ENCODE results near the gene TRABD2A. TPM values are rescaled to one million over a fixed set of nuclear protein-coding genes. Genes with fewer than 3 reads are reported as not detected.

TRABD2A gene
- total RNA-seq, 1 experiment from 2014 or later: 4.6 TPM

- TF ChIP-seq TCF7L2 (IDR thresholded peaks at IDR 0.05; ENCODE audit: borderline replicate concordance, extremely low read depth, insufficient read depth, insufficient read length) (no peak), SIN3A (IDR thresholded peaks at IDR 0.05; ENCODE audit: low read depth) (no peak), CEBPB (IDR thresholded peaks at IDR 0.05; ENCODE audit: low read depth) (no peak), SP1 (IDR thresholded peaks at IDR 0.05; ENCODE audit: low read depth) (no peak), EZH2 (IDR thresholded peaks at IDR 0.05) (no peak), JUND (IDR thresholded peaks at IDR 0.05) (no peak), ZNF274 (IDR thresholded peaks at IDR 0.05; ENCODE audit: low read depth, low read length) (no peak)
Observed at GRCh38 chr2:84911135-84911678, 30.3 kb upstream of the TRABD2A start (continued).

- H3K36me3 ChIP-seq (ENCODE audit: control insufficient read depth in 1 of 2, insufficient read depth in 2 of 2, low read length in 2 of 2): peaks cover 3 to 9% of the 10 kb centered on the region in 2 experiments; a peak in 3 of 4 replicates
- CTCF ChIA-PET: interaction anchor here (3.8 kb wide), 1 partner anchor 17 kb away, joined by 21 read pairs; no protein-coding TSS in a partner anchor
- no peak for TF ChIP-seq EGR1 (IDR thresholded peaks at IDR 0.05; ENCODE audit: low read depth)
- no peak for TF ChIP-seq ZFX (IDR thresholded peaks at IDR 0.05)
- no peak for TF ChIP-seq CBX3 (IDR thresholded peaks at IDR 0.05; ENCODE audit: low read depth)
- no peak for TF ChIP-seq RAD21 (IDR thresholded peaks at IDR 0.05; ENCODE audit: low read depth)
- TF ChIP-seq MAX (IDR thresholded peaks at IDR 0.05): no peak
- TF ChIP-seq CTCF (IDR thresholded peaks at IDR 0.05 in 2 of 3, conservative IDR thresholded peaks at IDR 0.05 in 1 of 3; ENCODE audit: borderline replicate concordance in 1 of 3, insufficient read depth in 1 of 3, low read depth in 2 of 3, low read length in 2 of 3): no peak
- no peak for TF ChIP-seq EZH2phosphoT487 (IDR thresholded peaks at IDR 0.05; ENCODE audit: borderline replicate concordance)
- no peak for TF ChIP-seq POLR2AphosphoS5 (IDR thresholded peaks at IDR 0.05; ENCODE audit: low read depth, low read length)
- TF ChIP-seq ATF3 (IDR thresholded peaks at IDR 0.05): no peak
- no peak for TF ChIP-seq CEBPB (IDR thresholded peaks at IDR 0.05; ENCODE audit: low read depth)
- TF ChIP-seq POLR2A (IDR thresholded peaks at IDR 0.05; ENCODE audit: borderline replicate concordance, extremely low read depth, insufficient read depth, insufficient read length): no peak
- no peak for TF ChIP-seq SIN3A (IDR thresholded peaks at IDR 0.05; ENCODE audit: low read depth)
- TF ChIP-seq ELF1 (IDR thresholded peaks at IDR 0.05; ENCODE audit: borderline replicate concordance, low read depth): no peak
- H3K9me2 ChIP-seq (ENCODE audit: insufficient read depth): no peaks in the 10 kb centered on the region
- no TSS peak for BruUV-seq (replicated peaks)
- no peak overlapping the region for H3K4me3 ChIP-seq (replicated peaks in 1 of 2; ENCODE audit: low read depth in 1 of 2, low read length in 2 of 2)
- intact Hi-C loops (cut with micrococcal nuclease): no loop called here
- no peak for ATAC-seq
- no peaks in the 10 kb centered on the region for H4K20me1 ChIP-seq (ENCODE audit: insufficient read depth)
- POLR2A ChIA-PET: interaction anchor here (5.8 kb wide), 1 partner anchor 13 kb away, joined by 163 read pairs; no protein-coding TSS in a partner anchor
- no peak for DNase-seq (ENCODE audit: low read depth, low spot score)
- H2AFZ ChIP-seq (ENCODE audit: low read depth, low read length, poor library complexity, severe bottlenecking): no peak overlapping the region
- H3K27me3 ChIP-seq (ENCODE audit: insufficient read depth, low read length): no peaks in the 10 kb centered on the region
- peaks cover 16 to 32% of the 10 kb centered on the region in 2 experiments for H3K4me1 ChIP-seq (ENCODE audit: control insufficient read depth in 1 of 2, insufficient read depth in 2 of 2, low read length in 2 of 2)
- H3K9me3 ChIP-seq (ENCODE audit: control insufficient read depth in 1 of 2, insufficient read depth in 1 of 2, low read depth in 1 of 2, low read length in 2 of 2): no peaks in the 10 kb centered on the region; a peak in 1 of 4 replicates
- no peak overlapping the region for H3K27ac ChIP-seq (ENCODE audit: low read depth, low read length)
- RAD21 ChIA-PET (ENCODE audit: low non-redundant PET in 1 of 2, low total read pairs in 2 of 2, uncharacterized antibody in 2 of 2, unreplicated experiment in 2 of 2): interaction anchor here in 1 of 2 experiments (0.9 kb wide), 1 partner anchor 17 kb away, joined by 3 read pairs; no protein-coding TSS in a partner anchor
- no peak overlapping the region for H3K4me2 ChIP-seq (ENCODE audit: low read length)
- H3K9ac ChIP-seq (ENCODE audit: low read length): no peak overlapping the region
- peaks cover 15% of the 10 kb centered on the region for H3K79me2 ChIP-seq (ENCODE audit: insufficient read depth, low read length)
Observed at GRCh38 chr2:84908948-84909713, 28.2 kb upstream of the TRABD2A start.
